ENCODE data around the gene IFNA6. TPM values are rescaled to one million over a fixed set of nuclear protein-coding genes. Genes with fewer than 3 reads are reported as not detected.

Gene IFNA6
- total RNA-seq, 1 experiment from 2014 or later, result not detected

GRCh38 chr9:21357479-21358460 lies 7.1 kb upstream of the IFNA6 start:
- Histone ChIP-seq H3K9me2 (ENCODE audit: insufficient read depth) (no peaks in the 10 kb centered on the region), H3K27me3 (ENCODE audit: insufficient read depth, low read depth) (no peaks in the 10 kb centered on the region), H3K79me2 (ENCODE audit: low read depth) (no peaks in the 10 kb centered on the region), H4K20me1 (ENCODE audit: insufficient read depth) (no peaks in the 10 kb centered on the region), H3K4me2 (no peak overlapping the region), H3K4me1 (replicated peaks; ENCODE audit: insufficient read depth) (no peaks in the 10 kb centered on the region), H3K4me3 (no peak overlapping the region), H3K27ac (no peak overlapping the region), H3K9me3 (ENCODE audit: insufficient read depth, low read depth) (no peaks in the 10 kb centered on the region), H3K36me3 (ENCODE audit: low read depth) (no peaks in the 10 kb centered on the region), H2AFZ (no peak overlapping the region), H3F3A (ENCODE audit: insufficient read depth, low read depth) (no peaks in the 10 kb centered on the region)
- ChIA-PET POLR2A (ENCODE audit: unreplicated experiment) (no interaction called here), CTCF (no interaction called here)
- BruUV-seq (replicated peaks), result no TSS peak
- intact Hi-C loops (cut with micrococcal nuclease; ENCODE audit: unreplicated experiment), result no loop called here
- TF ChIP-seq EZH2 (IDR thresholded peaks at IDR 0.05; ENCODE audit: low read depth) (no peak), CTCF (conservative IDR thresholded peaks at IDR 0.05) (no peak)
- no peak for DNase-seq

- ChIA-PET POLR2A (ENCODE audit: unreplicated experiment) (no interaction called here), CTCF (no interaction called here)
- H3K4me3 ChIP-seq, result no peak overlapping the region
- H3K36me3 ChIP-seq (ENCODE audit: low read depth), result no peaks in the 10 kb centered on the region
- H3K27ac ChIP-seq, result no peak overlapping the region
- no peaks in the 10 kb centered on the region for H3K79me2 ChIP-seq (ENCODE audit: low read depth)
- no peaks in the 10 kb centered on the region for H3K9me3 ChIP-seq (ENCODE audit: insufficient read depth, low read depth)
- DNase-seq, result no peak
- BruUV-seq (replicated peaks), result no TSS peak
- no peak overlapping the region for H2AFZ ChIP-seq
- intact Hi-C loops (cut with micrococcal nuclease; ENCODE audit: unreplicated experiment), result no loop called here
- no peaks in the 10 kb centered on the region for H4K20me1 ChIP-seq (ENCODE audit: insufficient read depth)
- no peaks in the 10 kb centered on the region for H3K4me1 ChIP-seq (replicated peaks; ENCODE audit: insufficient read depth)
- H3F3A ChIP-seq (ENCODE audit: insufficient read depth, low read depth), result no peaks in the 10 kb centered on the region
- H3K27me3 ChIP-seq (ENCODE audit: insufficient read depth, low read depth), result no peaks in the 10 kb centered on the region
- no peak for TF ChIP-seq EZH2 (IDR thresholded peaks at IDR 0.05; ENCODE audit: low read depth)
- H3K4me2 ChIP-seq, result no peak overlapping the region
- H3K9me2 ChIP-seq (ENCODE audit: insufficient read depth), result no peaks in the 10 kb centered on the region
Measured at GRCh38 chr9:21348430-21348970, 2.2 kb downstream of the IFNA6 start.

- POLR2A ChIA-PET (ENCODE audit: unreplicated experiment), result no interaction called here
Measured at GRCh38 chr9:21340735-21341134, 10.0 kb downstream of the IFNA6 start.

More at GRCh38 chr9:21340735-21341134, 10.0 kb downstream of the IFNA6 start:
- H3K4me1 ChIP-seq (replicated peaks; ENCODE audit: insufficient read depth), result no peaks in the 10 kb centered on the region
- no TSS peak for BruUV-seq (replicated peaks)
- H3K27ac ChIP-seq, result no peak overlapping the region
- intact Hi-C loops (cut with micrococcal nuclease; ENCODE audit: unreplicated experiment), result no loop called here
- H3K4me2 ChIP-seq, result no peak overlapping the region
- H3K27me3 ChIP-seq (ENCODE audit: insufficient read depth, low read depth), result no peaks in the 10 kb centered on the region
- no peaks in the 10 kb centered on the region for H3K79me2 ChIP-seq (ENCODE audit: low read depth)
- H3K9me3 ChIP-seq (ENCODE audit: insufficient read depth, low read depth), result no peaks in the 10 kb centered on the region
- H2AFZ ChIP-seq, result no peak overlapping the region
- no peak for DNase-seq
- no peaks in the 10 kb centered on the region; the same call in 1 of the 2 replicates for H3F3A ChIP-seq (ENCODE audit: insufficient read depth, low read depth)
- CTCF ChIA-PET, result no interaction called here
- no peak overlapping the region for H3K4me3 ChIP-seq
- H3K9me2 ChIP-seq (ENCODE audit: insufficient read depth), result no peaks in the 10 kb centered on the region
- H3K36me3 ChIP-seq (ENCODE audit: low read depth), result no peaks in the 10 kb centered on the region
- H4K20me1 ChIP-seq (ENCODE audit: insufficient read depth), result no peaks in the 10 kb centered on the region
- TF ChIP-seq EZH2 (IDR thresholded peaks at IDR 0.05; ENCODE audit: low read depth) (no peak), CTCF (conservative IDR thresholded peaks at IDR 0.05) (no peak)
